ENCODE measurements around the gene UBE2QL1. TPM values are rescaled to one million over a fixed set of nuclear protein-coding genes. Genes with fewer than 3 reads are reported as not detected.

Gene UBE2QL1
- polyA plus RNA-seq, 1 of the 3 experiments (the other 2 are of a cell fraction) = 0.28 TPM

GRCh38 chr5:6492934-6493333 is 44.3 kb downstream of the UBE2QL1 start:
- no peak for DNase-seq
- Histone ChIP-seq H3K4me3 (ENCODE audit: low read depth in 2 of 2, low read length in 1 of 2) (no peak overlapping the region), H3K9me3 (no peaks in the 10 kb centered on the region), H3K79me2 (ENCODE audit: insufficient read depth) (no peaks in the 10 kb centered on the region), H3K9ac (no peak overlapping the region), H3K4me2 (no peak overlapping the region), H3K36me3 (replicated peaks in 1 of 2; ENCODE audit: control insufficient read depth in 1 of 2, insufficient read depth in 2 of 2, low read length in 1 of 2) (peaks cover 0 to 11% of the 10 kb centered on the region in 2 experiments), H3K9me2 (no peaks in the 10 kb centered on the region), H3K27ac (ENCODE audit: low read depth in 2 of 2, low read length in 1 of 2) (no peak overlapping the region), H4K20me1 (ENCODE audit: insufficient read depth) (no peaks in the 10 kb centered on the region), H3K4me1 (ENCODE audit: control insufficient read depth in 1 of 2, insufficient read depth in 2 of 2, low read depth in 1 of 2, low read length in 1 of 2) (peaks cover 0 to 41% of the 10 kb centered on the region in 2 experiments; a peak in 1 of 4 replicates), H3F3A (replicated peaks; ENCODE audit: insufficient read depth) (no peaks in the 10 kb centered on the region), H2AFZ (ENCODE audit: low read depth) (no peak overlapping the region), H3K27me3 (ENCODE audit: insufficient read depth) (no peaks in the 10 kb centered on the region)
- TF ChIP-seq MAX (IDR thresholded peaks at IDR 0.05; ENCODE audit: low read depth) (no peak), REST (IDR thresholded peaks at IDR 0.05; ENCODE audit: low read depth, low read length) (no peak)
- WGBS (ENCODE audit: low lambda C conversion rate) = 39% methylated on average over 4 of the region's 4 CpGs
- CTCF ChIA-PET = interaction anchor here (0.6 to 1.5 kb wide), 4 partner anchors 12 to 996 kb away, joined by 3 to 4 read pairs (median 3); no protein-coding TSS in a partner anchor
- POLR2A ChIA-PET = no interaction called here

GRCh38 chr5:6493681-6494454 is 45.2 kb downstream of the UBE2QL1 start:
- Histone ChIP-seq H3K79me2 (ENCODE audit: insufficient read depth) (no peaks in the 10 kb centered on the region), H3K4me3 (ENCODE audit: low read depth in 2 of 2, low read length in 1 of 2) (no peak overlapping the region), H3K4me2 (no peak overlapping the region), H3K4me1 (ENCODE audit: control insufficient read depth in 1 of 2, insufficient read depth in 2 of 2, low read depth in 1 of 2, low read length in 1 of 2) (peaks cover 0 to 41% of the 10 kb centered on the region in 2 experiments; a peak in 2 of 4 replicates), H3K27me3 (ENCODE audit: insufficient read depth) (no peaks in the 10 kb centered on the region), H2AFZ (ENCODE audit: low read depth) (no peak overlapping the region), H3K9me2 (no peaks in the 10 kb centered on the region), H3K27ac (ENCODE audit: low read depth in 2 of 2, low read length in 1 of 2) (no peak overlapping the region; a peak in 1 of 4 replicates), H3F3A (replicated peaks; ENCODE audit: insufficient read depth) (no peaks in the 10 kb centered on the region), H4K20me1 (ENCODE audit: insufficient read depth) (no peaks in the 10 kb centered on the region), H3K36me3 (replicated peaks in 1 of 2; ENCODE audit: control insufficient read depth in 1 of 2, insufficient read depth in 2 of 2, low read length in 1 of 2) (peaks cover 0 to 11% of the 10 kb centered on the region in 2 experiments), H3K9me3 (no peaks in the 10 kb centered on the region), H3K9ac (no peak overlapping the region)
- ChIA-PET POLR2A (no interaction called here), CTCF (interaction anchor here (0.8 to 1.5 kb wide), 3 partner anchors 11 to 997 kb away, joined by 3 to 4 read pairs (median 3); no protein-coding TSS in a partner anchor)
- no peak for DNase-seq
- TF ChIP-seq RAD21 (IDR thresholded peaks at IDR 0.05; ENCODE audit: low read length) (no peak), TCF12 (IDR thresholded peaks at IDR 0.05) (no peak), TAF1 (IDR thresholded peaks at IDR 0.05; ENCODE audit: borderline replicate concordance, low read depth, low read length) (no peak), NRF1 (IDR thresholded peaks at IDR 0.05; ENCODE audit: low read depth, low read length) (no peak), RFX5 (IDR thresholded peaks at IDR 0.05; ENCODE audit: low read length) (no peak), IRF3 (IDR thresholded peaks at IDR 0.05; ENCODE audit: low read depth, low read length) (no peak), RCOR1 (IDR thresholded peaks at IDR 0.05; ENCODE audit: low read length) (no peak), MEF2A (IDR thresholded peaks at IDR 0.05; ENCODE audit: borderline replicate concordance, low read depth) (no peak), ELF1 (IDR thresholded peaks at IDR 0.05) (no peak), SIN3A (IDR thresholded peaks at IDR 0.05; ENCODE audit: borderline replicate concordance, low read depth, low read length) (no peak), YY1 (IDR thresholded peaks at IDR 0.05; ENCODE audit: low read depth) (no peak), TEAD4 (IDR thresholded peaks at IDR 0.05; ENCODE audit: borderline replicate concordance, insufficient read depth) (no peak), JUND (IDR thresholded peaks at IDR 0.05) (no peak)
- WGBS (ENCODE audit: low lambda C conversion rate) = 51% methylated on average over 7 of the region's 9 CpGs

All from SK-N-SH (cell line).